ENCODE measurements around the gene DCAKD.
A peak's percentile ranks its signal among the peaks of the same experiment; 100 is the strongest.

DCAKD gene

DNA sequence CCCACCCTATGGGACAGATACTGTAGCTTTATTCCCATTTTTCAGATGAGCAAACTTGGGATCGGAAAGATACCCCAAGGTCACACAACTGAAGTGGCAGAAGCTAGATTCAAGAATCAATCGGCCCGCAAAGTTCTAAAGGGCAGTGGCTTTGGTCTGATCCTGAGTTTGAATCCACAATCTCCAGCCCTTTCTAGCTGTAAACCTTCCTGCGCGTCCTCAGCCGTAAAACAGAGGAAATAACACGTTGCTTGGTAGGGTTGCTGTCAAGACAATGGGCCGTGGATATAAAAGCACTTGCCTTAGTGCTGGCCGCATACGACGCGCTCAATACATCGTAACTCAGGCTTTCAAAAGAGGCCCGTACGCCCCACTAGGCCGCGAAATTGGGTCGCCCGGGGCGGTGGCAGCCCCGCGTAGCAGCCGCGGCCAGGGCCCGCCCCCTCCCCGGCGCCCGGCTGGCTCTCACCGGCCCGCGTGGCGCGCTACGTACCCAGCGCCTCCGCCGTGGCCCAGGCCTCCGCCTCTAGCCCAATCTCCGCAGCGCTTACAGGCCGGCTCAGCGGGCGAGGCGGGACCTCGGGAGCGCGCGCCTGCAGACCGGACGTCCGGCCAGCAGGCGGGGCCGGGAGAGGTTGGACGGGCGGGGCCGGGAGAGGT lies at the start of gene DCAKD:
DCAKD (minus strand) TSS at position 573 of the 660 bp plus-strand sequence. CDS start 16,747 bp downstream, outside the sequence.
- peak; percentile 95 for DNase-seq

DNA sequence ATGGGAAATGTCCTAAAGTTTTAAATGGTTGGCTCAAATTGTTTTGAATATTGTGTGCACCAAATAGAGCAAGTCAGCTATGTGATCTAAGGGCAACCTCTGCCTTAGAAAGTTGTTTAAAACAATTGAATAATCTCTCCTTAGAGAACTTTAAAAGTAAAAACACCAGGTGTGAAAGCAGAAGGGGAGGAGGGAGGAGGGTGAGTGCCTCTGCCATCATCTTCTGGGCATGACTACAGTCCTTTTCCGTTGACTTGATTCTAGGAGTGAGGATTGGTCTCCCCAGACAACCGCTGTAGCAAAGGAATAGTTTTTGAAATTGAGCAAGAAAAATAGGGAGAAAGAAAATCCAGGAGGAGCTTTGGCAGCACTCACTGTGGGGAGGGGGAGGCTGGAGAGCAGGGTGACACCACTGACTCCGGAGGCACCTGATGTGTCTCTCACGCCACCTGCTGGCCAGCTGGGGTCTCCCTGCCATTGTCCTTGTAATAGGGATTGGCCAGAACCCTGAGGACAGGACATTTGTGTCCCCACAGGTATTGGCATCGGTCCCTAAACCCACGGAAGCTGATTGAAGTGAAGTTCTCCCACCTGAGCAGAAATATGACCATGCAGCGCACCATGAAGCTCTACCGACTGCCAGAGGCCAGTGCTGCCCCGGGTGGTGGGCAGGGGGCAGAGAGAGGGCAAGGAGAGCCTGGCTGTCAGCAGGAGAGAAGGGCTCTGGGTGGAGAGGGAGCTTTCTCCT lies 47.6 kb upstream of the DCAKD start:
- peak; percentile 68 for DNase-seq

DNA sequence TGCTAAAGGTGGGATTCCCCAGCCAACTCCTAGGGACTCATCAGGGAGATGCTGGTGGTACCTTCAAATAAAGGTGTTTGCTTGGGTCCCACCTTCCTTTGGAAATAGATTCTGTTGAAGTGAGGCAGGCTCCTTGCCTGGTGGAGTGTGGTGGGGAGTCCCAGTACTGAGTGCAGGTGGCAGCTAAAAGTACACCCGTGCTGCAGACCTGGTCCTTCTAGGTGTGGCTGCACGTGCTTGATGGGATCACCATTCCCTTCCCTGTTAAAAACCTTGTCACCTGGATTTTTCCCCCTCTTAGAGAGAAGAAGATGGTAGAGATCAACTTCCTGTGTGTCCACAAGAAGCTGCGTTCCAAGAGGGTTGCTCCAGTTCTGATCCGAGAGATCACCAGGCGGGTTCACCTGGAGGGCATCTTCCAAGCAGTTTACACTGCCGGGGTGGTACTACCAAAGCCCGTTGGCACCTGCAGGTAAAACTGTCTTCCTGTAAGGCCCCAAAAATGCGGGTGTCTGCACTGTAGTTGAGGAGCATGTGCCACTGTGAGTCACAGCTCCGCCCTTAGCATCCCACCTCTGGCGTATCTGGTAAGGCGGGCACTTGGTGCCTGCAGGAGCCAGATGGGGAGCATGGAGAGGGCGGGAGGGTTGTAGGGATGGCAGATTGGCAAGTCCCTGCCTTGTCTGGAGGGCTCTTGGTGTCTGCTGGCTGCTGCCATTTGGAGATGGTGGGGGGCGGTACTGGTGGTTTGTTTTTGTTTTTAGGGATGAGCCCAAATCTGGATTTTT lies 46.8 kb upstream of the DCAKD start:
- no peak for DNase-seq

DNA sequence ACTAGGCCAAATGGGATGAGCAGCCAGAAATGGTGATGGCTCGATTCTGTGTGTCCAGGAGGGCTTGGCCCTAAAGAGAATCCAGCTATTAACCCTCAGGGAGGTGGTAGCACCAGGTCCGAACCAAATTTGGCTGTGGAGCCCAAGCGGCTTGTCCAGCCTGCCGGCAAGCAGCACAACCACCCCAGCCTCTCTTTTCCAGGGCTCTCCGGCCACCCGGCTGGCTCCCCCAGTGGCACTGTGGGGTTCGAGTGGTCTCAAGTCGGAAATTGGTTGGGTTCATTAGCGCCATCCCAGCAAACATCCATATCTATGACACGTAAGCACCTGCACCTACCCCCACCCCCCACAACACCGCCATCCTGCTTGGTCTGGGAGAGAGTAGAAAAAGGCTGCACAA lies 45.5 kb upstream of the DCAKD start:
- no peak for DNase-seq

GRCh38 chr17:45096141-45096540 lies 44.7 kb upstream of the DCAKD start:
- DNase-seq: no peak

GRCh38 chr17:45093444-45094110 lies 42.1 kb upstream of the DCAKD start:
- no peak for DNase-seq

- no peak for DNase-seq
Measured at GRCh38 chr17:45092911-45093430, 41.5 kb upstream of the DCAKD start.

GRCh38 chr17:45091778-45092425 lies 40.5 kb upstream of the DCAKD start:
- no peak for DNase-seq

- no peak for DNase-seq
Measured at GRCh38 chr17:45090711-45091110, 39.3 kb upstream of the DCAKD start.

- no peak for DNase-seq
Measured at GRCh38 chr17:45088741-45089140, 37.3 kb upstream of the DCAKD start.

DNA sequence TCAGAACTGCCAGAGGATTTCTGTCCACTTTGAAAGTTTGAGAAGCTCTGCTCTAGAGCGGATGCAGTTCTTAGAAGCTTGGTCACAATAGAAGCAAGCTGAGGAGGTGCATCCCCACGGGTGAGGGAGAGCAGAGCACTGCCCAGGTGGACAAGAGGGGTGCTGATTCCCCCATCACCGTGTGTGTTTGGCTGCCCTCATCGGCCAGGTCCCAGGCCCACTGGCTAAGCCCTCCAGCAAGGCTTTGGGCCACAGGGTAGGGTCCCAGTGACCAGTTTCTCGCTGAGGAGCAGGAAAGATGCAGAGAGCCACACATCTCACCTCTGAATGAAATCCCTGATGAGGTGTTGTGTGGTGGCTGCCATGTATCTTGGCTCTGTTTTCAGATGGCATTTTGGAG lies 36.5 kb upstream of the DCAKD start:
- DNase-seq: no peak

DNA sequence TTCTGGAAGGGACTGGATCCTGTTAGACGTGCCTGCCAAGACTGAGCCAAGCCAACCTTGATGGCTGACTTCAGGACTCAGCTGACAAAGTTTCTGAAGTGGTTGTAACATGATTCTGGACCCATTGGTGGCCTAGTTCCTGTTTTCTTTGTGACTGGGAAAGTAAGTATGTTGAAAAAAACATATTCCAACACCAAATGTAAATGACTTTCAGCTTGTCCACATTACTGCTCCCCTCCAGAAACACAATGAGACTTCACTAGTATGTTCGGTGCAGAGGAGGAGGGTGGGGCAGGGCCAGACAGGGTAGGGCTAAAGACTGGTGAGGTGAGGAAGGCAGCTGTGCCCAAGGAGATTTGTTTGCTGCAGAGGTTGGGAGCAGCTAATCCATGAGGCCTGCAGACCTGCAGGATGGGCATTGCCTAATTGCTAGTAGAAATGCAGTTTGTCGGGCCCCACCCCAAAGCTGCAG lies 36.1 kb upstream of the DCAKD start:
- no peak for DNase-seq

GRCh38 chr17:45086865-45087503 lies 35.6 kb upstream of the DCAKD start:
- no peak for DNase-seq

DNA sequence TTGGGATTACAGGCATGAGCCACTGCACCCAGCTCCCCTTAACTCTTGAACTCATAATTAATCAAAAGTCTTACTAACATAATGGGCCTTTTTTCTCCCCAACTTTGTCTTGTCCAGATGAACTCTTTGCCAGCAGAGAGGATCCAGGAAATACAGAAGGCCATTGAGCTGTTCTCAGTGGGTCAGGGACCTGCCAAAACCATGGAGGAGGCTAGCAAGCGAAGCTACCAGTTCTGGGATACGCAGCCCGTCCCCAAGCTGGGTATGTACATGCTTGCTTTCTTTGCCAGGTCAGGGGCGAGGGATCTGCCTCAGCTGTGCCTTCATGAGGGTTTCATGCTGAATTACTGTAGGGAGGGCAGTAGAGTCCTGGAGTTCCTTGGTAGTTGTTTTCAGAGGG lies 35.0 kb upstream of the DCAKD start:
- no peak for DNase-seq

DNA sequence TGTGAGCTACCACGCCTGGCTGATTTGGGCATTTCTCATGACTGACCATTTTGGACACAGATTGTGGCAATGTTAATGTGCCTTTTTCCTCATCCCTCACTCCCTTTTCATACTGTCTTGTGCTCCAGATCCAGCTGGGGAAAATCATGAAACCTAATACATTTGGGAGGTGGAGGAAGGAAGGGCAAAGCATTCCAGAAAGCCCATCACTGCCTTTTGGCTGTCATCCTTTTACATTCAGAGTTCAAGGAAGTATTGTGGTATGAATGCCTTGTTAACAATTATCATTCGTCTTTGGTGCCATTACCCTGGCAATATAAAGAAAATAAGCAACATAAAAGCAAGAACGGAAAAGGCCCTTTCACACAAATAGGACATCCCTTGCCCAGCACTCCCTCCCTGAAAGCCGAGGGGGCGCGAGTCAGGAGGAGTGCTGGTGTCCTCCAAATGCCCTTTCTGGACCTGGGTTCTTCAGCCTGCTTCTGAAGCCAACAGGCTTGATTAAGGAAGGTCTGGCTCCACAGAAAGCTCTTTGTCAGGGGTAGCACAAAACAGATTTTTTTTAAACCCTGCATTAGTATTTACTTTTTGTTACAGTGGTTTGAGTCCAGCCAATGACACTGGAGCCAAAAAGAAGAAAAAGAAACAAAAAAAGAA lies 29.7 kb upstream of the DCAKD start:
- no peak for DNase-seq

DNA sequence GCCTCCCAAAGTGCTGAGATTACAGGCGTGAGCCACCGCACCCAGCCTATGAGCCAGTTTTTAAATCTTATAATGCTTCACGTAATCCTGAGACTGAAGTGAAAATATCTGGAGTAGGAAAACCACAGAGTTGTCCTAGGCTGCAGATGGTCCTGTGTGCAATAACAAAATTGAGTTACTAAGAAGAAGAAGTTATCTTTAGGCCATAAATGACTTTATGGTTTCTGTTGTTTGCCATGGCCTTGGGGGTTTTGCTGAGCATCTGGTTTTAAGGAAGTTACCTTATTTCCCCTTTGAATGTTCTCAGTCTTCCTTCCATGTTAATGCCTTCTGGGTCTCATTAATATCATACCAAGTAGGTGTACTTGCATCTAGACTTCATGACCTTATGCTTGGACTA lies 26.2 kb upstream of the DCAKD start:
- no peak for DNase-seq

- no peak for DNase-seq
Measured at GRCh38 chr17:45073414-45074070, 22.1 kb upstream of the DCAKD start.

- DNase-seq: no peak
Measured at GRCh38 chr17:45070809-45071208, 19.4 kb upstream of the DCAKD start.

- DNase-seq: no peak
Measured at GRCh38 chr17:45070001-45070400, 18.6 kb upstream of the DCAKD start.

GRCh38 chr17:45067637-45068036 lies 16.2 kb upstream of the DCAKD start:
- no peak for DNase-seq

DNA sequence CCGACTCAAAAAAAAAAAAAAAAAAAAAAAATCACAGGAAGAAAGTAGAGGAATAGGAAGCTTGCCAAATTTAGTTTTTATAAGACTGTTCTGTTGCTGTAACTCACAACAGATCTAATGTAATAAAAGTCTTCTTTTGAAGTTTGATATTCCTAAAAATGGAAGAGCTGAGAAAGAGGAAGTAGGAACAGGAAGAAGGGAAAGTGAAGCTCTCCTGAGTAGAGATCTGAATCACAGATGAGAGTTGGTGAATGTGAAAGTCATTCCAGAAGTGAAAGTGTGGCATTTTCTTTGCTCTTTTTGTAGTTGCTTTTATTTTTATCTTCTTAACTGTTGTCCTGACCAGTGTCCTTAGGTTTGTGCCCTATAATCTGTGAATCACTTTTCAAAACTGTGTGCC lies 11.8 kb upstream of the DCAKD start:
- DNase-seq: no peak
